B cell (primary cell): Measurements from ENCODE around the gene CPNE4. TPM values are rescaled to one million over a fixed set of nuclear protein-coding genes. Genes with fewer than 3 reads are reported as not detected.

Source experiments
- ATAC-seq: fragments of 200-7000 bp; cut with Tn5 transposase; one replicate; pipeline ENCODE4 v1.10.0; 2021; ENCODE audit warnings: low read depth, mild to moderate bottlenecking, moderate number of reproducible peaks, moderate library complexity
- CTCF ChIA-PET: fragments of 350-600 bp; sonication (Branson Sonifier 250); formaldehyde crosslinking; loops from one replicate; lab custom pipeline; 2021; ENCODE audit warnings: antibody characterized with exemption, inconsistent platforms; lab: Charles Lee
- POLR2A ChIA-PET: fragments of 350-600 bp; sonication (Branson Sonifier 250); formaldehyde crosslinking; loops from one replicate; lab custom pipeline; 2021; ENCODE audit warnings: antibody characterized with exemption; lab: Charles Lee
- DNase-seq: peaks from one replicate; pipeline ENCODE4 v3.0.0; 2013
- H2AFZ ChIP-seq: 2 replicates; pipeline ENCODE4 v1.6.1; 2012; ENCODE audit warnings: mild to moderate bottlenecking, low read depth, low read length; ENCODE audit not compliant: insufficient read depth, poor library complexity, severe bottlenecking
- H3K27ac ChIP-seq, 2 donors: 1 replicate in 1 of 2; 2 replicates in 1 of 2; pipeline ENCODE4 v1.5.1; 2012 to 2013; ENCODE audit warnings: low read length in 2 of 2, mild to moderate bottlenecking in 2 of 2, moderate library complexity in 1 of 2
- H3K27me3 ChIP-seq, 4 experiments: fragments of 200-600 bp in 1 of 4; sonication (generic) in 1 of 4; replicated peaks in 1 of 4; 1 replicate in 2 of 4; 2 replicates in 2 of 4; pipeline versions ENCODE4 v1.6.1 to v1.7.0; 2013 to 2016; ENCODE audit warnings: low read length in 3 of 4, mild to moderate bottlenecking in 2 of 4, mixed read lengths in 1 of 4, moderate library complexity in 1 of 4; ENCODE audit not compliant: insufficient read depth in 4 of 4, control insufficient read depth in 3 of 4; ENCODE audit errors: control extremely low read depth in 1 of 4
- H3K36me3 ChIP-seq, 2 experiments: replicated peaks in 1 of 2; 1 replicate in 1 of 2; 2 replicates in 1 of 2; pipeline versions ENCODE4 v1.6.1 to v1.7.1; 2013; ENCODE audit warnings: low read length in 1 of 2; ENCODE audit not compliant: insufficient read depth in 2 of 2, control insufficient read depth in 1 of 2; ENCODE audit errors: control extremely low read depth in 1 of 2, extremely low read depth in 1 of 2
- H3K4me1 ChIP-seq, 2 donors: fragments of 200-600 bp in 1 of 2; sonication (generic) in 1 of 2; 1 replicate in 1 of 2; 2 replicates in 1 of 2; pipeline versions ENCODE4 v1.5.1 to v1.6.1; 2013 to 2017; ENCODE audit warnings: low read length in 2 of 2; ENCODE audit not compliant: control insufficient read depth in 2 of 2, insufficient read depth in 2 of 2
- H3K4me2 ChIP-seq: replicated peaks from 2 replicates; pipeline ENCODE3; 2012; ENCODE audit warnings: mild to moderate bottlenecking, low read depth, low read length; ENCODE audit not compliant: poor library complexity, severe bottlenecking
- H3K4me3 ChIP-seq, 5 experiments: fragments of 200-600 bp in 1 of 5; sonication (generic) in 1 of 5; 1 replicate in 3 of 5; 2 replicates in 2 of 5; pipeline versions ENCODE4 v1.5.1 to v1.7.0; 2011 to 2016; ENCODE audit warnings: low read length in 4 of 5, mild to moderate bottlenecking in 4 of 5, low read depth in 2 of 5, control low read depth in 1 of 5, moderate library complexity in 1 of 5; ENCODE audit not compliant: insufficient read depth in 1 of 5; ENCODE audit errors: control extremely low read depth in 1 of 5, extremely low read depth in 1 of 5
- H3K79me2 ChIP-seq: fragments of 200-600 bp; sonication (generic); one replicate; pipeline ENCODE4 v1.6.0; 2016; ENCODE audit warnings: low read length; ENCODE audit not compliant: control insufficient read depth, insufficient read depth
- H3K9ac ChIP-seq: fragments of 200-600 bp; sonication (generic); 2 replicates; pipeline ENCODE4 v1.6.1; 2017; ENCODE audit warnings: mild to moderate bottlenecking, low read length, moderate library complexity
- H3K9me3 ChIP-seq, 3 donors: one replicate each; pipeline versions ENCODE4 v1.6.1 to v1.7.1; 2013; ENCODE audit warnings: low read length in 2 of 3; ENCODE audit not compliant: control insufficient read depth in 2 of 3, insufficient read depth in 1 of 3; ENCODE audit errors: control extremely low read depth in 1 of 3
- H4K20me1 ChIP-seq: 2 replicates; pipeline ENCODE4 v1.6.0; 2012; ENCODE audit warnings: mild to moderate bottlenecking, low read length; ENCODE audit not compliant: insufficient read depth, control insufficient read depth, poor library complexity, severe bottlenecking
- H3K27ac Mint-ChIP-seq: one replicate; pipeline ENCODE4 v1.8.0; 2021; ENCODE audit warnings: mixed read lengths
- H3K27me3 Mint-ChIP-seq: one replicate; pipeline ENCODE4 v1.8.0; 2021; ENCODE audit warnings: mixed read lengths
- H3K4me1 Mint-ChIP-seq: one replicate; pipeline ENCODE4 v1.8.0; 2021; ENCODE audit warnings: mixed read lengths
- H3K4me3 Mint-ChIP-seq: one replicate; pipeline ENCODE4 v1.8.0; 2021; ENCODE audit warnings: mixed read lengths
- H3K9me3 Mint-ChIP-seq: one replicate; pipeline ENCODE4 v1.8.0; 2022; ENCODE audit warnings: mixed read lengths; ENCODE audit not compliant: insufficient read depth
- CTCF ChIP-seq: fragments of 200-600 bp; IDR thresholded peaks from one replicate; pipeline ENCODE4 v1.8.0; 2022; ENCODE audit warnings: antibody characterized with exemption, mild to moderate bottlenecking
- EZH2 ChIP-seq: IDR thresholded peaks from 2 replicates; pipeline ENCODE4 v1.6.1; 2012; ENCODE audit warnings: borderline replicate concordance, low read depth, mild to moderate bottlenecking, moderate library complexity, low read length; ENCODE audit not compliant: insufficient read depth, poor library complexity, severe bottlenecking
- WGBS: methylation state at CpG from one replicate; pipeline ENCODE4 v1.1.5; 2013; ENCODE audit warnings: missing lambda C conversion rate; ENCODE audit not compliant: insufficient coverage; 5-methylcytosine and 5-hydroxymethylcytosine counted together
- intact Hi-C: fragments of 100-400 bp; cut with micrococcal nuclease; formaldehyde crosslinking; loops from one replicate; pipeline ENCODE4 v1.10.0; 2022
- polyA plus RNA-seq: library from polyadenylated mRNA; depleted of rRNA; stranded (reverse); fragments of >200 nt; gene quantifications from 2 replicates; pipeline ENCODE4 v1.2.3, GENCODE V29; 2012
- total RNA-seq, 2 donors: library from RNA; stranded (reverse); fragments of 120-200 nt in 1 of 2; gene quantifications; 1 replicate in 1 of 2; 2 replicates in 1 of 2; pipeline versions ENCODE4 v1.2.3 to v1.2.4, GENCODE V29; 2013 to 2022

Gene CPNE4
- total and polyA plus RNA-seq, 2 donors (not counting 1 experiment from before 2014, with no cell fraction given), result not detected

GRCh38 chr3:131597816-131598215 is 437.0 kb downstream of the CPNE4 start:
- Histone ChIP-seq H3K36me3 (no peaks in the 10 kb centered on the region), H3K4me2 (no peak overlapping the region), H3K9me3 (no peaks in the 10 kb centered on the region), H3K4me3 (no peak overlapping the region), H3K9ac (no peak overlapping the region), H3K27ac (no peak overlapping the region), H3K79me2 (no peaks in the 10 kb centered on the region), H3K27me3 (peaks cover 0 to 2% (median 0%) of the 10 kb centered on the region in 4 experiments), H2AFZ (no peak overlapping the region), H3K4me1 (no peaks in the 10 kb centered on the region), H4K20me1 (no peaks in the 10 kb centered on the region)
- ChIA-PET CTCF (no interaction called here), POLR2A (no interaction called here)
- 71% methylated on average over 1 of the region's 1 CpG for WGBS
- Mint-ChIP-seq H3K27ac (no peak overlapping the region), H3K4me3 (no peak overlapping the region), H3K9me3 (no peaks in the 10 kb centered on the region), H3K4me1 (no peaks in the 10 kb centered on the region), H3K27me3 (peaks cover 5% of the 10 kb centered on the region)
- DNase-seq, result no peak
- intact Hi-C loops, result no loop called here
- ATAC-seq, result no peak
- TF ChIP-seq CTCF, result no peak

- Histone ChIP-seq H3K27me3 (peaks cover 0 to 2% (median 0%) of the 10 kb centered on the region in 4 experiments), H2AFZ (no peak overlapping the region), H3K4me2 (no peak overlapping the region), H3K4me3 (no peak overlapping the region), H3K9me3 (no peaks in the 10 kb centered on the region), H3K4me1 (no peaks in the 10 kb centered on the region), H4K20me1 (no peaks in the 10 kb centered on the region), H3K36me3 (no peaks in the 10 kb centered on the region), H3K27ac (no peak overlapping the region), H3K79me2 (no peaks in the 10 kb centered on the region), H3K9ac (no peak overlapping the region)
- Mint-ChIP-seq H3K4me3 (no peak overlapping the region), H3K27ac (no peak overlapping the region), H3K4me1 (no peaks in the 10 kb centered on the region), H3K9me3 (no peaks in the 10 kb centered on the region), H3K27me3 (peaks cover 5% of the 10 kb centered on the region)
- ChIA-PET CTCF (no interaction called here), POLR2A (no interaction called here)
- no peak for DNase-seq
- no peak for ATAC-seq
- intact Hi-C loops, result no loop called here
- TF ChIP-seq CTCF (no peak), EZH2 (no peak)
- WGBS, result 100% methylated on average over 1 of the region's 1 CpG
Observed at GRCh38 chr3:131596884-131597283, 437.9 kb downstream of the CPNE4 start.
